ENCODE measurements around the gene DGUOK.

GRCh38 chr2:73976803-73977202 is 50.1 kb downstream of the DGUOK start:
- no peak for TF ChIP-seq EZH2 (IDR thresholded peaks at IDR 0.05; ENCODE audit: borderline replicate concordance, low read length)
- no peak for TF ChIP-seq CTCF (conservative IDR thresholded peaks at IDR 0.05 in 1 of 2, IDR thresholded peaks at IDR 0.05 in 1 of 2; ENCODE audit: extremely low read depth in 1 of 2, insufficient read depth in 1 of 2, low read depth in 1 of 2, low read length in 2 of 2)

Measured in mammary epithelial cell (primary cell).